HG02943 (cell line): ENCODE measurements around the gene FOXN3.
A peak's percentile ranks its signal among the peaks of the same experiment; 100 is the strongest.

ENCODE experiments used
- ATAC-seq: cut with Tn5 transposase; IDR thresholded peaks from one replicate; pipeline ENCODE4 v1.9.1; 2021; ENCODE audit warnings: mild to moderate bottlenecking, low read depth, moderate library complexity; ENCODE audit not compliant: unreplicated experiment

The FOXN3 gene

GRCh38 chr14:89366864-89367778 lies 49.9 kb downstream of the FOXN3 start:
- ATAC-seq = no peak

DNA sequence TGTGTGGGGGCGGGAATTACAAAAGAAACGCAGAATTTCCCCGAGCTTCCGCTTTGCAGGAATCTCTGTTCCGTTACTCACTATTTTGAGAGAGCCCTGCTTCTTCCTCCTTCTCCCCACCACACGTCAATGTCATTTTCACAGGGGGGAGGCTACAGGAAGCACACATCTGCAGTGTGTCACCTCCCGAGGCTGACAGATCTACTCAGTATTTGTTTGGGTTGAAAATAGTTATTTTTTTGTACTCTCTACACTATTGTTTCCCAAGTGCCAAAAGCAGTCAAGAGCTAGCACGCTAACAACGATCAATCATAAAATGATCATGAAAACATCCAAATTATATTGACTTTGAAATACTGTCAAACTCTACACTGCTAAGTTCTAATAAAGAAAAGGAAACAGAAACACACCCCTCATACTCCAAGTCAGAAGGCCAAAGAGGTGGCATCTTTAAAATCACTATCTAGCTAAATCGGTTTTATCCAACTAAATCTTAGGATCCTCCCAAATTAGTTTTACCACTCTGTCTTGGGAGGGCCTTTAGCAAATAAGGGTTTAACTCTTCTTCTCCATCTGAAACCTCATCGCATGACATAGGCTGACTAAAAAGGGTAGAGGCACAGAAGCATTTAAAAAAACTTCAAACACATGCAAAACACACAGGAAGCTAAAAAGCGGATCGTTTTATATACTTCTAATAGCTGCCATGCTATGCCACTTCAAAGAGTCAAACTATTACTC lies 51.8 kb downstream of the FOXN3 start:
- peak; percentile 94 for ATAC-seq

DNA sequence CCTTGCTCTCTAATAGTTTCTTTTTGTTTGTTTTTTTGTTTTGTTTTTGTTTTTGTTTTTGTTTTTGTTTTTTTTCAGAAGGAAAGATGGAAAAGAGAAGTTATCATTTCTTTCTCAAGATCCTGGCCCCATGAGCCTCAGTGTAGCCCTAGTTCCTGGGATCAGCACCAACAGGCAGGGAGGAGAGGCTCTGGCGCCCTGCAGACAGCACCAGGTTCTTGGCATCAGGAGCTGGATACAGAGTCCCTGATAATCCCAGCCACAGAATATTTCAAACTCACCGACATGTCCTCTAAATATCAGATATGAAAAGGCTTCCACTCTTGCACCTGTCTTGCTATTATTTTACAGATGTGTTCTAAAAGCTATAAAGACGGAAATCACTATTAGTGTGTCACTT lies 52.7 kb downstream of the FOXN3 start:
- ATAC-seq = no peak

- ATAC-seq = no peak
Observed at GRCh38 chr14:89360277-89360676, 56.8 kb downstream of the FOXN3 start.

DNA sequence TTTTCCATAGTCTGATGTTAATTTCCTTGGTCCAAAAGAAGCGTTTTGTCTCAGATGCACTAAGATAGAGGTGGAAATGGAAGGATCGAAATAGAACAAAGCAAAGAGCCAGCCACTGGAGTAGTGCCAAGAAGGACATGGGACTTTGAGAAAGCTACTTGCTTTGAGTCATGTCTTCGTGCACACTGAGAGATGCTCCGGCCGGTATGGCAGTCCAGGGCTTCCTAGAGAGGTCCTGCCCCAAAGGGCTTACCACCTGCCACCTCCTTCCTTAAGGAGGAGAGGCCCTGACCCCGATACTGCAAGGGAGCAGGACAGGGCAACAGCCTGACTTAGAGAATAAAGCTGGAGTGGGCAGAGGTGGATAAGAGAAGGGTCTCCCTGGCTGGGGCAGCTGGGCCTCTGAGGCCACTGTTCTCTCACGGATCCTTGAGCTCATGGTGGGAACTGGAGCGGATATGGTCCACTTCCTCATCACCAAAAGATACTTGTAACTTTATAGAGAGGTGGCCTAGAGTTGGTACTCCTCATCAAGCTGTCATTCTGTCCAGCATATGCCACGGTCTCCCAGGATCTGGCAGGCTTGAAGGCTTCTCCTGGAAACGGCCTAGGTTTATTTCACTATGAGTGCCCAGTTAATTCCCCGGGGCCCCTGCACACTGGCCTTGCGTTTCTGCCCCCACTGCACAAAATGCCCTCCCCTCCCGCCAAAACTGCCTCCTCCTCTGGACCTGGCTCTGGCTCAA lies 57.4 kb downstream of the FOXN3 start:
- ATAC-seq = no peak

DNA sequence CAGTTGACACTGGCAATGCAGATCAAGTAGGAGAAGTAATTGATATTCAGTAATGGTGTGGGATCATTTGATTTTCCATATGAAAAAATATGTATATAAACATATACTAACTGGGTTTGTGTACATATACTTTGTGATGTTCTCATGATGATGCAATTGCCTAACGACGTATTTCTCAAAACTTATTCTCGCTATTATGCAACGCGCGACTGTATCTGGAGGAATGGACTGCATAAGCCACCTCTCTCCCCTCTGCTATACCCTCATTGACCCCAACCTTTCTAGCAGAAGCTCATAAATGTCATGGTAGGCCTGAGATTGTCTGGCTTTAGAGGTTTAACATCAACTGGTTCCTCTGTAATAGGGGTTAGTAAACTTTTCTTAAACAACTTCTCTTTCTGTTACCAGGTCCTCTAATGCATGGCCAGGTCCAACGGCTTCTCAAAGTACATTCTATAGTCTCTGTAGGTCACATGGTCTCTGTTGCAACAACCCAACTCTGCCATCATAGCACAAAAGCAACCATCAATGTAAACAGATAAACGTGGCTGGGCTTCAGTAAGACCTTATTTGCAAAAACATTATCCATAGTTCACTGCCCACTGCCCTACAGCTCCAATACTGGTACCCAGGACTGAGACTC lies 59.3 kb downstream of the FOXN3 start:
- no peak for ATAC-seq

- no peak for ATAC-seq
Observed at GRCh38 chr14:89356927-89357326, 60.1 kb downstream of the FOXN3 start.

- ATAC-seq = no peak
Observed at GRCh38 chr14:89356496-89356895, 60.5 kb downstream of the FOXN3 start.

DNA sequence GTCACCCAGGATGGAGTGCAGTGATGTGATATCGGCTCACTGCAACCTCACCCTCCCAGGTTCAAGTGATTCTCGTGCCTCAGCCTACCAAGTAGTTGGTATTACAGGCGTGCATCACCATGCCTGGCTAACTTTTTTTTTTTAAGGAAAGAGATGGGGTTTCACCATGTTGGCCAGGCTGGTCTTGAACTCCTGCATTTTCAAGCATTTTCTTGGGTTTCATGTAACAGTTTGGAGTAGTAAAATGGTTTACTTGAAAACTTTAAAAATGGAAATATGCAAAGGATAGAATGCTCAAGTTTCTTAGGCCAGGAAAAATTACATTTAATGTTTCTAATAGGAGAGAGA lies 63.3 kb downstream of the FOXN3 start:
- ATAC-seq = no peak

GRCh38 chr14:89352976-89353765 lies 63.9 kb downstream of the FOXN3 start:
- ATAC-seq = no peak

GRCh38 chr14:89351516-89352404 lies 65.3 kb downstream of the FOXN3 start:
- peak; percentile 67 for ATAC-seq

GRCh38 chr14:89351221-89351515 lies 65.9 kb downstream of the FOXN3 start:
- no peak for ATAC-seq

GRCh38 chr14:89350152-89350551 lies 66.9 kb downstream of the FOXN3 start:
- ATAC-seq = no peak

GRCh38 chr14:89349171-89350008 lies 67.6 kb downstream of the FOXN3 start:
- ATAC-seq = no peak

GRCh38 chr14:89348722-89349121 lies 68.3 kb downstream of the FOXN3 start:
- ATAC-seq = no peak

DNA sequence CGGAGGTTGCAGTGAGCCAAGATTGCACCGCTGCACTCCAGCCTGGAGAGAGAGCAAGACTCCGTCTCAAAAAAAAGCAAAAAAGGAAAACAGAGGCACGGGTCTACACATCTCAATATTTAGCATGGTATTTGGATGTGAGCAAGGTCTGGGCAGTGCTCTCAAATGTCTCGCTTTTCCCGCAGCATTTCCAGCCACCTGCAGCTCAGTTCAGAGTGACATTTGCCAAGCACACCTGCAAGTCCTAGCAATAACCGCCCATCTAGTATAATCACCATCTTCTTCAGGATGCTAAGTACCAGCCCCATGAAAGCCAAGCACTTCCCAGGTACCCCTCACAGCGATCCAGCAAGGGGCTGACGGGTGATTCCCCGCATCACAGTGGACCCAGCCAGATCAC lies 69.1 kb downstream of the FOXN3 start:
- ATAC-seq = no peak

- no peak for ATAC-seq
Observed at GRCh38 chr14:89344920-89345254, 72.1 kb downstream of the FOXN3 start.

- ATAC-seq = no peak
Observed at GRCh38 chr14:89343356-89343755, 73.7 kb downstream of the FOXN3 start.
